ENCODE measurements around the gene PTPRN2. TPM values are rescaled to one million over a fixed set of nuclear protein-coding genes. Genes with fewer than 3 reads are reported as not detected.

The PTPRN2 gene
- total and polyA plus RNA-seq, 2 of the 13 experiments (the other 11 are each of a cell fraction or from before 2014, with no cell fraction given): 2.5 to 24.2 TPM

DNA sequence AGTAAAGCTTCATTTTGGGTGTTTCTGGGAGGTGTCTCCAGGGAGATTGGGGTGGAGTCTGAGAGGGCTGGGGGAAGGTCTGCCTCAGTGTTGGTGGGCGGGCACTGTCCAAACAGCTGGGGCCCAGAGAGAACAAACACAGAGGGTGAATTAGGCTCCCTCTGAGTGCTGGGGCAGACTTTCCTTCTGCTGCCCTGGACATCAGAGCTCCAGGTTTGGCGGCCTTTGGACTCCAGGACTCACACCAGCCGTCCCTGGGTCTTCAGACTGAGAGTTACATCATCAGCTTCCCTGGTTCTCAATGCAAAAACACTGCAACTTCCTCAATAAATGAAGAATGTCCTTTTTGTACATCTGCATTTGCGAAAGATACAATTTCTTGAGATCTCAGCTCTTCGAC, 427.4 kb downstream of the PTPRN2 start (continued):
- 0 out of 2 replicates have a peak, but pooled peaks have one; percentile 17 for TF ChIP-seq ZBTB38 (CRISPR knock-in tag; IDR thresholded peaks at IDR 0.05)
- TF ChIP-seq ZFP82 (CRISPR knock-in tag; IDR thresholded peaks at IDR 0.05; ENCODE audit: borderline replicate concordance): no peak
- TF ChIP-seq ZNF781 (CRISPR knock-in tag; IDR thresholded peaks at IDR 0.05; ENCODE audit: borderline replicate concordance, not compliant biosample characterization): peak; percentile 35
- peak; percentile 43; the same call in 1 of the 2 replicates for TF ChIP-seq NCOR1 (IDR thresholded peaks at IDR 0.05; ENCODE audit: borderline replicate concordance, low read length)
- TF ChIP-seq, protein P1, sequence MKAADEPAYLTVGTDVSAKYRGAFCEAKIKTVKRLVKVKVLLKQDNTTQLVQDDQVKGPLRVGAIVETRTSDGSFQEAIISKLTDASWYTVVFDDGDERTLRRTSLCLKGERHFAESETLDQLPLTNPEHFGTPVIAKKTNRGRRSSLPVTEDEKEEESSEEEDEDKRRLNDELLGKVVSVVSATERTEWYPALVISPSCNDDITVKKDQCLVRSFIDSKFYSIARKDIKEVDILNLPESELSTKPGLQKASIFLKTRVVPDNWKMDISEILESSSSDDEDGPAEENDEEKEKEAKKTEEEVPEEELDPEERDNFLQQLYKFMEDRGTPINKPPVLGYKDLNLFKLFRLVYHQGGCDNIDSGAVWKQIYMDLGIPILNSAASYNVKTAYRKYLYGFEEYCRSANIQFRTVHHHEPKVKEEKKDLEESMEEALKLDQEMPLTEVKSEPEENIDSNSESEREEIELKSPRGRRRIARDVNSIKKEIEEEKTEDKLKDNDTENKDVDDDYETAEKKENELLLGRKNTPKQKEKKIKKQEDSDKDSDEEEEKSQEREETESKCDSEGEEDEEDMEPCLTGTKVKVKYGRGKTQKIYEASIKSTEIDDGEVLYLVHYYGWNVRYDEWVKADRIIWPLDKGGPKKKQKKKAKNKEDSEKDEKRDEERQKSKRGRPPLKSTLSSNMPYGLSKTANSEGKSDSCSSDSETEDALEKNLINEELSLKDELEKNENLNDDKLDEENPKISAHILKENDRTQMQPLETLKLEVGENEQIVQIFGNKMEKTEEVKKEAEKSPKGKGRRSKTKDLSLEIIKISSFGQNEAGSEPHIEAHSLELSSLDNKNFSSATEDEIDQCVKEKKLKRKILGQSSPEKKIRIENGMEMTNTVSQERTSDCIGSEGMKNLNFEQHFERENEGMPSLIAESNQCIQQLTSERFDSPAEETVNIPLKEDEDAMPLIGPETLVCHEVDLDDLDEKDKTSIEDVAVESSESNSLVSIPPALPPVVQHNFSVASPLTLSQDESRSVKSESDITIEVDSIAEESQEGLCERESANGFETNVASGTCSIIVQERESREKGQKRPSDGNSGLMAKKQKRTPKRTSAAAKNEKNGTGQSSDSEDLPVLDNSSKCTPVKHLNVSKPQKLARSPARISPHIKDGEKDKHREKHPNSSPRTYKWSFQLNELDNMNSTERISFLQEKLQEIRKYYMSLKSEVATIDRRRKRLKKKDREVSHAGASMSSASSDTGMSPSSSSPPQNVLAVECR (CRISPR knock-in tag; IDR thresholded peaks at IDR 0.05; ENCODE audit: borderline replicate concordance): peak; percentile 45; the same call in 1 of the 2 replicates
- TF ChIP-seq XRCC5 (optimal IDR thresholded peaks at IDR 0.05; ENCODE audit: low read length): peak; percentile 28
- TF ChIP-seq, protein P2, sequence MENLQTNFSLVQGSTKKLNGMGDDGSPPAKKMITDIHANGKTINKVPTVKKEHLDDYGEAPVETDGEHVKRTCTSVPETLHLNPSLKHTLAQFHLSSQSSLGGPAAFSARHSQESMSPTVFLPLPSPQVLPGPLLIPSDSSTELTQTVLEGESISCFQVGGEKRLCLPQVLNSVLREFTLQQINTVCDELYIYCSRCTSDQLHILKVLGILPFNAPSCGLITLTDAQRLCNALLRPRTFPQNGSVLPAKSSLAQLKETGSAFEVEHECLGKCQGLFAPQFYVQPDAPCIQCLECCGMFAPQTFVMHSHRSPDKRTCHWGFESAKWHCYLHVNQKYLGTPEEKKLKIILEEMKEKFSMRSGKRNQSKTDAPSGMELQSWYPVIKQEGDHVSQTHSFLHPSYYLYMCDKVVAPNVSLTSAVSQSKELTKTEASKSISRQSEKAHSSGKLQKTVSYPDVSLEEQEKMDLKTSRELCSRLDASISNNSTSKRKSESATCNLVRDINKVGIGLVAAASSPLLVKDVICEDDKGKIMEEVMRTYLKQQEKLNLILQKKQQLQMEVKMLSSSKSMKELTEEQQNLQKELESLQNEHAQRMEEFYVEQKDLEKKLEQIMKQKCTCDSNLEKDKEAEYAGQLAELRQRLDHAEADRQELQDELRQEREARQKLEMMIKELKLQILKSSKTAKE (CRISPR knock-in tag; IDR thresholded peaks at IDR 0.05; ENCODE audit: borderline replicate concordance): 0 out of 2 replicates have a peak, but pooled peaks have one; percentile 59
- TF ChIP-seq ZC3H13 (CRISPR knock-in tag; IDR thresholded peaks at IDR 0.05): 0 out of 2 replicates have a peak, but pooled peaks have one; percentile 31
- peak; percentile 83 for TF ChIP-seq CEBPG (CRISPR knock-in tag; IDR thresholded peaks at IDR 0.05)
- TF ChIP-seq HDAC2 (CRISPR knock-in tag; IDR thresholded peaks at IDR 0.05): peak; percentile 42; the same call in 1 of the 2 replicates
- no peak for TF ChIP-seq KDM2A (CRISPR knock-in tag; IDR thresholded peaks at IDR 0.05; ENCODE audit: borderline replicate concordance, low read depth)
- no peak for TF ChIP-seq RORA (CRISPR knock-in tag; IDR thresholded peaks at IDR 0.05)
- TF ChIP-seq SAP130 (CRISPR knock-in tag; IDR thresholded peaks at IDR 0.05; ENCODE audit: low read depth): peak; percentile 24; the same call in 1 of the 2 replicates
- TF ChIP-seq, protein P3, sequence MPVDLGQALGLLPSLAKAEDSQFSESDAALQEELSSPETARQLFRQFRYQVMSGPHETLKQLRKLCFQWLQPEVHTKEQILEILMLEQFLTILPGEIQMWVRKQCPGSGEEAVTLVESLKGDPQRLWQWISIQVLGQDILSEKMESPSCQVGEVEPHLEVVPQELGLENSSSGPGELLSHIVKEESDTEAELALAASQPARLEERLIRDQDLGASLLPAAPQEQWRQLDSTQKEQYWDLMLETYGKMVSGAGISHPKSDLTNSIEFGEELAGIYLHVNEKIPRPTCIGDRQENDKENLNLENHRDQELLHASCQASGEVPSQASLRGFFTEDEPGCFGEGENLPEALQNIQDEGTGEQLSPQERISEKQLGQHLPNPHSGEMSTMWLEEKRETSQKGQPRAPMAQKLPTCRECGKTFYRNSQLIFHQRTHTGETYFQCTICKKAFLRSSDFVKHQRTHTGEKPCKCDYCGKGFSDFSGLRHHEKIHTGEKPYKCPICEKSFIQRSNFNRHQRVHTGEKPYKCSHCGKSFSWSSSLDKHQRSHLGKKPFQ (CRISPR knock-in tag; IDR thresholded peaks at IDR 0.05; ENCODE audit: insufficient replicate concordance): peak; percentile 99
- TF ChIP-seq ARID2 (CRISPR knock-in tag; IDR thresholded peaks at IDR 0.05; ENCODE audit: borderline replicate concordance): no peak
- no peak for TF ChIP-seq ZNF430 (CRISPR knock-in tag; IDR thresholded peaks at IDR 0.05)
- TF ChIP-seq FOSL2 (CRISPR knock-in tag; IDR thresholded peaks at IDR 0.05): peak; percentile 41
- peak; percentile 68 for TF ChIP-seq PITX1 (CRISPR knock-in tag; IDR thresholded peaks at IDR 0.05)
- TF ChIP-seq, protein P4, sequence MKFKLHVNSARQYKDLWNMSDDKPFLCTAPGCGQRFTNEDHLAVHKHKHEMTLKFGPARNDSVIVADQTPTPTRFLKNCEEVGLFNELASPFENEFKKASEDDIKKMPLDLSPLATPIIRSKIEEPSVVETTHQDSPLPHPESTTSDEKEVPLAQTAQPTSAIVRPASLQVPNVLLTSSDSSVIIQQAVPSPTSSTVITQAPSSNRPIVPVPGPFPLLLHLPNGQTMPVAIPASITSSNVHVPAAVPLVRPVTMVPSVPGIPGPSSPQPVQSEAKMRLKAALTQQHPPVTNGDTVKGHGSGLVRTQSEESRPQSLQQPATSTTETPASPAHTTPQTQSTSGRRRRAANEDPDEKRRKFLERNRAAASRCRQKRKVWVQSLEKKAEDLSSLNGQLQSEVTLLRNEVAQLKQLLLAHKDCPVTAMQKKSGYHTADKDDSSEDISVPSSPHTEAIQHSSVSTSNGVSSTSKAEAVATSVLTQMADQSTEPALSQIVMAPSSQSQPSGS (CRISPR knock-in tag; IDR thresholded peaks at IDR 0.05): 0 out of 2 replicates have a peak, but pooled peaks have one; percentile 31
- TF ChIP-seq RXRB (CRISPR knock-in tag; IDR thresholded peaks at IDR 0.05; ENCODE audit: borderline replicate concordance): peak; percentile 56; the same call in 1 of the 2 replicates
- TF ChIP-seq CREM (IDR thresholded peaks at IDR 0.05): peak; percentile 19; the same call in 1 of the 2 replicates
- no peak for TF ChIP-seq CREM (CRISPR knock-in tag; IDR thresholded peaks at IDR 0.05)
